DMS153 (cell line): ENCODE results near the gene HOOK2.
"Not testable (repeated sequence)": the region's sequence is repeated elsewhere in the genome, so short reads cannot be mapped to it uniquely, and the experiment has no call there.

Experiments
- DNase-seq: peaks from one replicate; lab custom pipeline; 2025; lab: John Stamatoyannopoulos, UW

The HOOK2 gene

DNA sequence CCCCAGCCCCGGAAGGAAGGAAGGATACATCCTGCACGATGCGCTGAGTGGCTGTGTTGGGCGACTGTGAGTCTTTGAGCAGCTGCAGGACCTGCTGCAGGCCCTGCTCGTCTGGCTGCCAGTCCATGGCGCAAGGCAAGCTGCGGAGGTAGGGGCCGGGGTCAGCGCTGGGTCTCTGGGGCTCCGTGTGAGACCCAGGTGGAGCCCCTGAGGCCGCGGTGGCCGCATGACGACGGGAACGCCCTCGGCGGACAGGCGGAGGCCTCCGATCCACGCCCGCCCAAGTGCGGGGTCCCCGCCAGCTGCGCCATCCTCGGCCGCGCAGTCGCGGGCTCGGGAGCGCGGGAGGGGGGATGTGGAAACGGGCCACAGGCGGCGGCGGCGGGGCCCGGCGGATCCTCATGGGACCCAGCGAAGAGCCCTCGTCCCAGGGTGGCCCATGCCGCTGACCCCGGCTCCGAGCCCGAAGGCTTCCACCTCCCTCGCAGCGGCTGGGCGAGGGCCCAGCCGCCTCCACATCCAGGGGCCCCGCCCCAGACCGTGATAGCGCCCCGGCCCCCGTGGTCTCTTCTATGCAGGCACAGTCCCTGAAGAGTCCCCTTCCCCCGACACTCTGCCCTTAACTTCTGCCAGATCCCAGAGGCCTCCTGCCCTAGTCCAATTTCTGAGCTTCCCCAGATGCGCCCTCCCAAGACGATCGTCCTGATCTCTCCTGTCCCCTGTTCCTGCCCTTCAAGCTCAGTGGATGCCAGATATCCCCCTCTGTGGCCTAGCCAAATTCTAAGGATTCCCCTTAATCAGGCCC, 54.3 kb downstream of the HOOK2 start:
- no peak for DNase-seq

GRCh38 chr19:12720296-12720695, 55.1 kb downstream of the HOOK2 start:
- no peak for DNase-seq

GRCh38 chr19:12715929-12716328, 59.4 kb downstream of the HOOK2 start:
- DNase-seq, result no peak

DNA sequence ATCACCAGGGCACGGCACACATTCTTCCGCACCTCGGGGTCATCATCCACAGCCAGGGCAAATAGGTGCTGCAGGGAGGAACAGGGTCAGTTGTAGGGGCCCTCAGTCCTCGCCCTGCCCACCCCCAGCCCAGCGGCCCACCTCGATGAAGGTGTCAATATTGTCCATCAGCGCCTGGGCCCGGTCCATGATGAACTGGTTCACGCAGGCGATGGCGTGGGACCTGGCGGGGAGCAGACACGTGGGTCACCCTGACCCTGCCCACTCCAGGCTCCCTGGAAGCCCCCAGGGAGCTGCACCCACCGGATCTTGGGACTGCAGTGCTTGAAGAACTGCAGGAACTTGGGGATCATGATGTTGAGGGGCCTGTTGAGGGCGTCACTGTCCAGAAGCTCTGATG, 60.2 kb downstream of the HOOK2 start:
- DNase-seq, result no peak

GRCh38 chr19:12713304-12713703, 62.0 kb downstream of the HOOK2 start:
- DNase-seq, result not testable (repeated sequence)
